Stimulated activated CD4-positive, alpha-beta T cell treated with anti-CD3 and anti-CD28 coated beads, Interleukin-15, amount 100 ng/mL, for 1 hour (primary cell): ENCODE results near the gene BCAS4.
"Not testable (repeated sequence)": the region's sequence is repeated elsewhere in the genome, so short reads cannot be mapped to it uniquely, and the experiment has no call there.

Experiments
- DNase-seq, 2 donors: peaks; one replicate each; pipeline ENCODE4 v3.0.0-alpha.2; 2020; ENCODE audit warnings: low read depth in 1 of 2, low spot score in 1 of 2

Gene BCAS4

GRCh38 chr20:50874111-50874757 is 79.4 kb downstream of the BCAS4 start:
- DNase-seq, result no peak

GRCh38 chr20:50874758-50875665 is 80.2 kb downstream of the BCAS4 start:
- no peak for DNase-seq

GRCh38 chr20:50876063-50876685 is 81.3 kb downstream of the BCAS4 start:
- no peak for DNase-seq

- no peak for DNase-seq
These were observed 82.0 kb downstream of the BCAS4 start for GRCh38 chr20:50876816-50877215.

- DNase-seq, result no peak
These were observed 82.4 kb downstream of the BCAS4 start for GRCh38 chr20:50877232-50877743.

- DNase-seq, result no peak
These were observed 85.0 kb downstream of the BCAS4 start for GRCh38 chr20:50879649-50880550.

GRCh38 chr20:50881759-50882424 is 87.0 kb downstream of the BCAS4 start:
- DNase-seq, result not testable (repeated sequence)

GRCh38 chr20:50883856-50884255 is 89.0 kb downstream of the BCAS4 start:
- no peak for DNase-seq

GRCh38 chr20:50885068-50885467 is 90.2 kb downstream of the BCAS4 start:
- no peak for DNase-seq

- DNase-seq, result no peak
These were observed 90.9 kb downstream of the BCAS4 start for GRCh38 chr20:50885781-50886180.

GRCh38 chr20:50886184-50886790 is 91.4 kb downstream of the BCAS4 start:
- no peak for DNase-seq

- DNase-seq, result no peak
These were observed 92.7 kb downstream of the BCAS4 start for GRCh38 chr20:50887576-50887975.

- DNase-seq, result no peak
These were observed 96.3 kb downstream of the BCAS4 start for GRCh38 chr20:50891138-50891537.

- DNase-seq, result no peak
These were observed 97.5 kb downstream of the BCAS4 start for GRCh38 chr20:50892394-50892793.

GRCh38 chr20:50893620-50894019 is 98.8 kb downstream of the BCAS4 start:
- DNase-seq, result no peak

- no peak for DNase-seq
These were observed 100.4 kb downstream of the BCAS4 start for GRCh38 chr20:50895111-50895830.

GRCh38 chr20:50898475-50898874 is 103.6 kb downstream of the BCAS4 start:
- DNase-seq, result no peak

GRCh38 chr20:50900261-50900660 is 105.4 kb downstream of the BCAS4 start:
- DNase-seq, result no peak

GRCh38 chr20:50901301-50901700 is 106.4 kb downstream of the BCAS4 start:
- DNase-seq, result no peak
